Measurements from ENCODE around the gene NFKBIB. TPM values are rescaled to one million over a fixed set of nuclear protein-coding genes. Genes with fewer than 3 reads are reported as not detected.

NFKBIB gene
- total and polyA plus RNA-seq, 2 of the 13 experiments (the other 11 are each of a cell fraction or from before 2014, with no cell fraction given): 8.6 to 14.9 TPM

GRCh38 chr19:38851622-38852230 is 48.0 kb upstream of the NFKBIB start (continued):
- TF ChIP-seq ZNF512 (CRISPR knock-in tag; IDR thresholded peaks at IDR 0.05) (no peak), ZNF207 (IDR thresholded peaks at IDR 0.05; ENCODE audit: borderline replicate concordance) (no peak), GZF1 (CRISPR knock-in tag; IDR thresholded peaks at IDR 0.05) (no peak), RORA (CRISPR knock-in tag; IDR thresholded peaks at IDR 0.05) (no peak), USF2 (IDR thresholded peaks at IDR 0.05; ENCODE audit: low read depth, low read length) (peak; percentile 64; the same call in 1 of the 2 replicates), USF2 (CRISPR knock-in tag; IDR thresholded peaks at IDR 0.05; ENCODE audit: borderline replicate concordance) (peak; percentile 71; the same call in 1 of the 2 replicates), ZNF543 (CRISPR knock-in tag; IDR thresholded peaks at IDR 0.05) (peak; percentile 80; the same call in 1 of the 2 replicates), REXO4 (CRISPR knock-in tag; IDR thresholded peaks at IDR 0.05; ENCODE audit: borderline replicate concordance) (no peak), KAT7 (CRISPR knock-in tag; IDR thresholded peaks at IDR 0.05; ENCODE audit: borderline replicate concordance) (no peak), CHD2 (IDR thresholded peaks at IDR 0.05; ENCODE audit: low read depth, low read length) (no peak; the same call in 1 of the 2 replicates), ZNF569 (CRISPR knock-in tag; IDR thresholded peaks at IDR 0.05; ENCODE audit: borderline replicate concordance) (no peak), SMARCC2 (IDR thresholded peaks at IDR 0.05) (no peak), FIP1L1 (IDR thresholded peaks at IDR 0.05; ENCODE audit: borderline replicate concordance, insufficient read depth, low read depth, low read length) (no peak), ZNF296 (CRISPR knock-in tag; conservative IDR thresholded peaks at IDR 0.05) (no peak), ARHGAP35 (CRISPR knock-in tag; IDR thresholded peaks at IDR 0.05; ENCODE audit: borderline replicate concordance) (no peak; the same call in 1 of the 2 replicates), TIGD3 (CRISPR knock-in tag; IDR thresholded peaks at IDR 0.05; ENCODE audit: borderline replicate concordance) (no peak), ZNF260 (CRISPR knock-in tag; IDR thresholded peaks at IDR 0.05; ENCODE audit: borderline replicate concordance, low read depth) (no peak), DNMT1 (CRISPR knock-in tag; IDR thresholded peaks at IDR 0.05) (no peak), SKI (IDR thresholded peaks at IDR 0.05; ENCODE audit: partially characterized antibody) (peak; percentile 64), FLYWCH1 (CRISPR knock-in tag; IDR thresholded peaks at IDR 0.05) (no peak), MTF2 (CRISPR knock-in tag; IDR thresholded peaks at IDR 0.05; ENCODE audit: borderline replicate concordance) (no peak), KMT2A (CRISPR knock-in tag; IDR thresholded peaks at IDR 0.05) (no peak), FOXP1 (IDR thresholded peaks at IDR 0.05) (no peak), FOXP1 (CRISPR knock-in tag; IDR thresholded peaks at IDR 0.05) (no peak), SPEN (CRISPR knock-in tag; IDR thresholded peaks at IDR 0.05; ENCODE audit: low read depth) (peak; percentile 57), ZMAT3 (CRISPR knock-in tag; conservative IDR thresholded peaks at IDR 0.05) (no peak), AHR (CRISPR knock-in tag; IDR thresholded peaks at IDR 0.05) (peak; percentile 17; the same call in 1 of the 2 replicates), PHF5A (CRISPR knock-in tag; IDR thresholded peaks at IDR 0.05; ENCODE audit: low read depth, unreplicated experiment) (peak; percentile 83)
